Adipocyte (in vitro differentiated cells): ENCODE data around the gene IL27RA.

Experiments
- DNase-seq: peaks from one replicate; pipeline ENCODE4 v3.0.0-alpha.2; 2015; ENCODE audit warnings: low read depth
- H3K27me3 ChIP-seq: replicated peaks from 2 replicates; pipeline ENCODE4 v1.7.0; 2013; ENCODE audit warnings: mild to moderate bottlenecking, low read length, moderate library complexity; ENCODE audit not compliant: control insufficient read depth, insufficient read depth
- H3K36me3 ChIP-seq: 2 replicates; pipeline ENCODE4 v1.7.0; 2013; ENCODE audit warnings: low read length, mild to moderate bottlenecking, moderate library complexity; ENCODE audit not compliant: control insufficient read depth, insufficient read depth, severe bottlenecking
- H3K4me1 ChIP-seq: 2 replicates; pipeline ENCODE4 v1.7.0; 2013; ENCODE audit warnings: mild to moderate bottlenecking, low read length, moderate library complexity; ENCODE audit not compliant: control insufficient read depth, insufficient read depth
- H3K4me3 ChIP-seq: 2 replicates; pipeline ENCODE4 v1.7.0; 2013; ENCODE audit warnings: mild to moderate bottlenecking, low read length, moderate library complexity
- H3K9ac ChIP-seq: 2 replicates; pipeline ENCODE4 v1.7.0; 2013; ENCODE audit warnings: mild to moderate bottlenecking, low read length, moderate library complexity
- H3K9me3 ChIP-seq: 2 replicates; pipeline ENCODE4 v1.7.0; 2013; ENCODE audit warnings: mild to moderate bottlenecking, low read length, moderate library complexity; ENCODE audit not compliant: control insufficient read depth

IL27RA gene

DNA sequence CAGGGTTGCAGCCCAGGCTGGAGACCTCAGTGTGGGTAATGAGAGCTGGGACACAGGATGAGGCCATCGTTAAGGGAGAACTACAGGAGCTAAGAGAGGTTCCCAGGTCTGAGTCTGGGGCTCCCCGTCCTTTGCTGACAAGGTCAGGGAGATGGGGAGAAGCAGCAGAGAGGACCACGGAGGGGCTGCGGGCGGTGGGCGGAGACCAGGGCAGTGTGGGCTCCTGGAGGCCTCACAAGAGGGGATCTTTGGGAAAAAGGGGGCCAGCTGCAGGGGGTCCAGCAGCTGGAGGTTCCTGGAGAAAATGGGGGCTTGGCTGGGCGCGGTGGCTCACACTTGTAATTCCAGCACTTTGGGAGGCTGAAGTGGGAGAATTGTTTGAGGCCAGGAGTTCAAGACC lies 41.5 kb upstream of the IL27RA start:
- Histone ChIP-seq H3K4me1 (peaks cover 3% of the 10 kb centered on the region), H3K27me3 (no peaks in the 10 kb centered on the region), H3K36me3 (no peaks in the 10 kb centered on the region), H3K9ac (no peak overlapping the region), H3K9me3 (no peaks in the 10 kb centered on the region), H3K4me3 (no peak overlapping the region)
- DNase-seq, result no peak

DNA sequence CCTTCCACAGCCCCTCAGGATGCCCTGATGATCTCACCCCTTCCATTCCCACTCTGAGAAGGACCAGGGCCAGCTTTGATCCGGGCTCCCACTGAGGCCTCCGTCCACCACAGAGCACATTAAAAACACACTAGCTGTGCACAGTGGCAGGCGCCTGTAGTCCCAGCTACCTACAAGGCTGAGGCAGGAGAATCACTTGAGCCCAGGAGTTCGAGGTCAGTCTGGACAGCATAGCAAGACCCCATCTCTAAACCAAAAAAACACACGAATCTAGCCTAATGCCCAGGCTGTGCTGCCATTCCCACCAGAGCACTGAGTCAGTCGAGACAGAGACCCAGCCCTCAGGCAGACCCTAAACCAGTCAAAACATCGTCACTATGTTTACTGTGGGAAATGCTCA lies 39.5 kb upstream of the IL27RA start:
- Histone ChIP-seq H3K9me3 (no peaks in the 10 kb centered on the region), H3K9ac (no peak overlapping the region), H3K4me3 (no peak overlapping the region), H3K36me3 (no peaks in the 10 kb centered on the region), H3K4me1 (peaks cover 8% of the 10 kb centered on the region), H3K27me3 (no peaks in the 10 kb centered on the region)
- no peak for DNase-seq

DNA sequence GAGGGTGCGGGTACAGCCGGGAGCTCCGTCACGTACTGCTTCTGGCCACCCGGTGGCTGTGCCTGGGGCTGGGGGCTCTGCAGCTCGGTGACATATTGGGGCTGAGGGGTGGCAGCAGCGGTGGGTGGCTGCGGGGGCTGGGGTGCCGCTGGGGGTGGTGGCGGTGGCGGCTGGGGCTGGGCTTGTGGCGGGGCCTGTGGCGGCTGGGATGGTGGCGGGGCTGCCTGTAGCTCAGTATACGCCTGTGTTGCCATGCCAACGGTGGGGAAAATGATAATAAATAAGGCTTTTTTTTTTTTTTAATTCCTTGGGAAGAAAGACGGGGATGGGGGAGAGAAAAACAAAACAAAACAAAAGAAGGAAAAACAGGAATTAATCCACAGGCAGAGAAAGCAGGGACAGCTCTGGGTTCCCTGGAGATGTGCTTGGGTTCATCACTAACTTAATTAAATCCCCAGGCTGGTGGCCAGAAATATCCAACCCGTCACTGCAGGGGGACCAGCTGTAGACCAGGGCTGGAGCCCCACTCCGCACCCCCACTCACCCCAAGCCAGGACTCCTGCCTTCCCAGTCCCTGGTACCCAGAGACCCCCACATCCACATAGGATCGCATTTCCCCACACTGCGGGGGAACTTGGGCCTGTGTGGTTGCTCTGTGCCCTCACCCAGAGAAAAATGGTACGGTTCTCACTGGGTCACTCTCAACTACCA lies 37.8 kb upstream of the IL27RA start:
- Histone ChIP-seq H3K9ac (no peak overlapping the region), H3K4me3 (no peak overlapping the region)
- DNase-seq, result no peak

DNA sequence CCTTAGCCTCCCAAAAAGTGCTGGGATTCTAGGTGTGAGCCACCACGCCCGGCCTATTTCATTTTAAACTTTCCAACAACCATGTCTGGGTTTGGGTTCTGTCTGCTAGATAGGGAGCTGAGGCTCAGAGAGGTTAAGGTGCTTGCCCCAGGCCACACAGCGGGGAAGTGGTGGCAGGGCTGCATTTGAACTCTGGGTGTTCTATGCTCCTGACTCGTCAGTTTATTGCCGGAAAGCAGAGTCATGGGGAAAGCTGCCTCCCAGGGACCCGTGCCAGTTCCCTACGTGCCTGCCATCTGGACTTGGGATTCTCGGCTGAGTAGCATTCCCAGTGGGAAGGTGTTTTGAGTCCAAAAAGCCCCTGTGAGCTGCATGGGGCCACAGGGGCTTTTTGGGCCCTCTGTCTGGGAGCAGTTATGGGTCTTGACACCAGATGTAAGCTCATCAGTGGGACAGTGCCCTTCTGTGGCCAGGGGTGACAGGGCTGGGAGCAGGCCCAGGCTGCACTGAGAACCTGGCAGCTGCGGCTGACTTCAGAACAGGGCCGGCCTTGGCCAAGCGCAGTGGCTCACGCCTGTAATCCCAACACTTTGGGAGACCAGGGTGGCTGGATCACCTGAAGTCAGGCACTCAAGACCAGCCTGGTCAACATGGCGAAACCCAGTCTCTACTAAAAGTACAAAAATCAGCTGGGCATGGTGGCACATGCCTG lies 36.4 kb upstream of the IL27RA start:
- DNase-seq, result no peak
- Histone ChIP-seq H3K27me3 (no peaks in the 10 kb centered on the region), H3K4me3 (no peak overlapping the region), H3K9ac (no peak overlapping the region), H3K4me1 (peaks cover 8% of the 10 kb centered on the region), H3K9me3 (peaks cover 10% of the 10 kb centered on the region), H3K36me3 (no peaks in the 10 kb centered on the region)

More for the DNA sequence above, 37.8 kb upstream of the IL27RA start:
- Histone ChIP-seq H3K27me3 (no peaks in the 10 kb centered on the region), H3K4me1 (peaks cover 8% of the 10 kb centered on the region), H3K9me3 (peaks cover 4% of the 10 kb centered on the region), H3K36me3 (no peaks in the 10 kb centered on the region)

DNA sequence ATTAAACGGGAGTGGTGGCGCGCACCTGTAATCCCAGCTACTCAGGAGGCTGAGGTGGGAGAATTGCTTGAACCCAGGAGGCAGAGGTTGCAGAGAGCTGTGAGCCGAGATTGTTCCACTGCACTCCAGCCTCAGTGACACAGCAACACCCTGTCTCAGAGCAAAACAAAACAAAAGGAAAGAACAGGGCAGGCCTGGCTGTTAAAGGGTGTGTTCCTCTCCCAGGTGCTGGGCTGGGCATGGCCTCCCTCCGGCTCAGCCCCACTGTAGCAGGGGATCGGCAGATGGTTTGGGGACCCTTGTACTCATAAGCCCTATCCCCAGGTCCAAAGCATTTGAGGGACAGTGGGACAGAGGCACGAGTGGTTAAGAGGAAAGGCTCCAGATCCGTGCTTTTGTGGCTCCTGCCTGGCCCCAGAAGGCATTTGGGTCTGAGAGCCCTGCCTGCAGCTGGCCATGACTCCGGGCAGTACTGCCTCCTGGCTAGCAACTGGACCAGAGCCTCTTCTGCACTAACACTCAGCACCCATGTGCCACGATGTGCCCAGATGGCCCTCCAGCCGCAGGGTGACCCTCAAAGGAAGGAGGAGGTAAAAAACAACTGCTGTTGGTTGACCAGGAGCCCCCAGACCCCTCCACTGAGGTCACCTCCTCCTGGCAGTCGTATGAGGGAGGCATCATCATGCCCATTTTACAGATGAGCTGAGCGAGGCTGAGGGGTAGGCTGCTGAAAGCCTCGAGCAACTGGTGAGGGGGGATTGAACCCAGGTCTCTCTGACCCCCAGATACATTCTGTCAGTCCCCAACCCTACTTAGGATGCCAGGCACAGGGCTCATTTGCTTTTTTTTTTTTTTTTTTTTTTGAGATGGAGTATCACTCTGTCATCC lies 35.4 kb upstream of the IL27RA start:
- Histone ChIP-seq H3K4me1 (peaks cover 8% of the 10 kb centered on the region), H3K9ac (no peak overlapping the region), H3K9me3 (peaks cover 10% of the 10 kb centered on the region), H3K36me3 (no peaks in the 10 kb centered on the region), H3K27me3 (no peaks in the 10 kb centered on the region), H3K4me3 (no peak overlapping the region)
- no peak for DNase-seq

DNA sequence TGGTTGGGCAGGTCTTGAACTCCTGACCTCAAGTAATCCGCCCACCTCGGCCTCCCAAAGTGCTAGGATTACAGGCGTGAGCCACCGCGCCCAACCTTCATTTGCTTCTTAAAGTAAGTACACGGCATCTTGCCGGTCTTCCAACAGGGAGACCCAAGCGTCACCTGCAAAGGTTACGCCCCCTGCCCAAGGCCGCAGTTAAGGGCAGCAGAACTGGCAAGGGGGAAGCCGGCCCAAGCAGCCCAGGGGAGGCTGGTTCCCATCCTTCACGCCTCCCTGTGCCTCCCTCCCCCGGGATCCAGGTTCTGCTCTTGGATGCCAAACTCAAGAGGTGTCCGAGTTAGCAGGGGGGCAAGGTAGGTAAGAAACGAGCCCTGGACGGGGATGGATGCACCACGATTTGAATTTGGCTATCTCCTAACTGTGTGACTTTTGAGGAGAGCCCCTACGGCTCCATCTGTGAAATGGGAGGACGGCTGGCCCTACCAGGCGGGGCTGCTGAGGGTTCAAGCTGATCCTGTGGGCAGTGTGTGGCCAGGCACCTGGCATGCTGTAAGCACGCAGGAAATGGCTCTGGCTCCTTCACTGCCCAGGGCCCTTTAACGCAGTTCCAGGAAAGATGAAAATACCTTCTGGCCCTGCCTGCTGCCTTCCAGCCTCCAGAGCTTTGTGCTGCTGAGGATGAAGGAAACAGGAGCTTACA lies 34.5 kb upstream of the IL27RA start:
- Histone ChIP-seq H3K4me1 (peaks cover 8% of the 10 kb centered on the region), H3K9ac (no peak overlapping the region), H3K4me3 (no peak overlapping the region), H3K9me3 (peaks cover 10% of the 10 kb centered on the region), H3K36me3 (no peaks in the 10 kb centered on the region), H3K27me3 (no peaks in the 10 kb centered on the region)
- DNase-seq, result no peak

DNA sequence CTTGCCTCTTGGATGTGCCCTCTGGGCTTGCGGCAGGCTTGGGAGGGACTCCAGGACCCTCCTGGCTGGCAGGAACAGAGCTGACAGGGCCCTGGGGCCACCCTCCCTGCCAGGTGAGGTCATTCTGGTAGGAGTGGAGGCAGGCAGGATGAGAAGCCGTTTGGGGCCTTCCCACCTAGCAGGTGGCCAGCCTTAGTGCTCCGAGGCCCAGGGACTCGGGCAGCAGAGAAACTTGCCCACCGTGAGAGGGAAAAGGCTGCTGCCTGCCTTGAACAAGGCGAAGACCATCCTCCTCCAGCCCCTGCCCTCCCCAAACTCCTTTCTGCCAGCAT lies 34.0 kb upstream of the IL27RA start:
- H3K4me1 ChIP-seq, result peaks cover 8% of the 10 kb centered on the region
- no peak overlapping the region for H3K9ac ChIP-seq
- H3K36me3 ChIP-seq, result no peaks in the 10 kb centered on the region
- H3K27me3 ChIP-seq, result no peaks in the 10 kb centered on the region
- H3K9me3 ChIP-seq, result peaks cover 10% of the 10 kb centered on the region
- no peak for DNase-seq
- H3K4me3 ChIP-seq, result no peak overlapping the region

DNA sequence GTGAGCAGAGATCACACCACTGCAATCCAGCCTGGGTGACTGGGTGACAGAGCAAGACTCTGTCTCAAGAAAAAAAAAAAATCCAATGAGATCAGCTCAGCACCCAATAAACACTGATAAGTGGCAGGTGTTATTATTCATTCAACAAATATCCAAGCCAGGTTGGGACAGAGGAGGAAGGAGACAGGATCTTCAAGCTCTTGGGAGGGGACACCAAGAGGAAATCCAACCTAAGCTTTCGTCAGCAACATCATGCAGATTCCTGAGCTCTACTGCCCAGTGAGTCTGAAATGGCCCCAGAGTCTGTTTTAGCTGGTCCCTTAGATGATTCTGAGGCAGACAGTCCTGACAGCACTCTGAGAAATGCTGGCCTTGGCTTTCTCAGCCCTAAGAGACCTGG lies 33.1 kb upstream of the IL27RA start:
- Histone ChIP-seq H3K9ac (no peak overlapping the region), H3K9me3 (peaks cover 10% of the 10 kb centered on the region), H3K36me3 (no peaks in the 10 kb centered on the region), H3K27me3 (no peaks in the 10 kb centered on the region), H3K4me1 (peaks cover 10% of the 10 kb centered on the region), H3K4me3 (no peak overlapping the region)
- no peak for DNase-seq

DNA sequence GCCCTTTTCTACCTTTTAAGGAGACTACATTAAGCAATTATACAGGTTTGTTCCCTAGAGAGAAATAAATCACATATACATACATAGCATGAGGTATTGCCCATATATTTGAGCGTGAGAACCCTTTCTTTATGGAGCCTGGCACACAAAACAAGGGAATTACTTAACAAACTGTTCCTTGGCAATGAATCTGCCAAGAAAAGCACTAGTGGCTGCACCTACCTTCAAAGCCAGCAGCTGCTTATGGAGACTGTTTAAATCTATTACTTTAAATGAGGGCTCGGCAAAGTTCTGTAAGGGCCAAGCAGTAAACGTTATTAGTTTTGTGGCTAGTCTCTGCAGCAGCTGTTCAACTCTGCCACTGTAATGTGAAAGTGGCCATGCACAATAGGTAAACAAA lies 32.5 kb upstream of the IL27RA start:
- Histone ChIP-seq H3K36me3 (no peaks in the 10 kb centered on the region), H3K4me1 (peaks cover 11% of the 10 kb centered on the region), H3K9me3 (peaks cover 10% of the 10 kb centered on the region), H3K4me3 (no peak overlapping the region), H3K27me3 (no peaks in the 10 kb centered on the region), H3K9ac (no peak overlapping the region)
- no peak for DNase-seq

DNA sequence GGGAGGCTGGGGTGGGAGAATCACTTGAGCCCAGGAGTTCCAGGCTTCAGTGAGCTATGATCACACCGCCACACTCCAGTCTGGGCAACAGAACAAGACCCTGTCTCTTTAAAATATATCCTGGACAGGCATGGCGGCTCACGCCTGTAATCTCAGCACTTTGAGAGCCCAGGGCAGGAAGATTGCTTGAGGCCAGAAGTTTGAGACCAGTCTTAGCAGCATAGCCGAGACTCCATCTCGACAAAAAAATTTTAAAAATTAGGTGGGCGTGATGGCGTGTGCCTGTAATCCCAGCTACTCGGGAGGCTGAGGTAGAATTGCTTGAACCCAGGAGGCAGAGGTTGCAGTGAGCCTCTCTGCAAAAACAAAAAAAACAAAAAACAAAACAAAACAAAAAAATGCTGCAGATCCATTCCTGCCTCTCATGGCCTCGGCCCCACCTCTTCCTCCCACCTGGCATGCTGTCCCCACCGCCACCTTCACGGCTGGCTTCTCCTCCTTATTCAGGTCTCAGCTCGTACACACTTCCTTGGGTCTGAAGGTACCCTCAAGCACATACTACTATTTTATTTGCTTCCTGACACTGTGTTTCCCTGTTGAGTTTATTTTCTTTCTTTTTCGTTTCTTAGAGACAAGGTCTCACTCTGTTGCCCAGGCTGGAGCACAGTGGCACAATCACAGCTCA lies 30.7 kb upstream of the IL27RA start:
- no peak overlapping the region for H3K4me3 ChIP-seq
- DNase-seq, result no peak
- peaks cover 14% of the 10 kb centered on the region for H3K4me1 ChIP-seq
- H3K36me3 ChIP-seq, result no peaks in the 10 kb centered on the region
- H3K27me3 ChIP-seq, result no peaks in the 10 kb centered on the region
- peaks cover 10% of the 10 kb centered on the region for H3K9me3 ChIP-seq
- no peak overlapping the region for H3K9ac ChIP-seq
